ENCODE data around the gene MAZ. TPM values are rescaled to one million over a fixed set of nuclear protein-coding genes. Genes with fewer than 3 reads are reported as not detected.
A peak's percentile ranks its signal among the peaks of the same experiment; 100 is the strongest.

MAZ gene
- total and polyA plus RNA-seq, 4 donors = 94.9 to 170 (median 136) TPM

GRCh38 chr16:29819506-29819905, 13.2 kb downstream of the MAZ start:
- Histone ChIP-seq H3K4me3 (no peak overlapping the region), H3K9ac (ENCODE audit: insufficient read depth in 1 of 2, low read length in 2 of 2) (peak overlapping the region in 1 of 2 donors; percentile 5), H3K4me1 (ENCODE audit: control insufficient read depth in 5 of 5, insufficient read depth in 5 of 5, low read length in 5 of 5) (peaks cover 0 to 45% (median 20%) of the 10 kb centered on the region in 5 donors), H3K36me3 (ENCODE audit: control insufficient read depth in 4 of 4, insufficient read depth in 4 of 4, low read length in 4 of 4) (peaks cover 0 to 16% (median 9%) of the 10 kb centered on the region in 4 donors), H3K27ac (ENCODE audit: low read depth in 1 of 2, low read length in 1 of 2) (peak overlapping the region in 1 of 2 donors; percentile 20), H3K9me3 (ENCODE audit: control insufficient read depth in 4 of 4, insufficient read depth in 3 of 4, low read length in 3 of 4) (no peaks in the 10 kb centered on the region), H3K27me3 (ENCODE audit: control insufficient read depth in 3 of 3, insufficient read depth in 3 of 3, low read length in 2 of 3) (no peaks in the 10 kb centered on the region)
- no peak for DNase-seq
- no peak for TF ChIP-seq CTCF (IDR thresholded peaks at IDR 0.05; ENCODE audit: control extremely low read depth, extremely low read depth)
- WGBS, 2 donors = 71 to 80% methylated on average over 15 of the region's 15 CpGs
- no peak for ATAC-seq (ENCODE audit: insufficient read depth, low FRiP score)

- H3K36me3 ChIP-seq (ENCODE audit: control insufficient read depth in 4 of 4, insufficient read depth in 4 of 4, low read length in 4 of 4) = peaks cover 0 to 16% (median 9%) of the 10 kb centered on the region in 4 donors
- peak within 1 kb of the TSS; percentile 80 for H3K4me3 ChIP-seq
- H3K27ac ChIP-seq (ENCODE audit: low read depth in 1 of 2, low read length in 1 of 2) = peak within 1 kb of the TSS; percentile 66 to 81
- ATAC-seq (ENCODE audit: insufficient read depth, low FRiP score) (no peak), DNase-seq (peak in 1 of 3 donors; percentile 50)
- peak within 1 kb of the TSS in 1 of 2 donors; percentile 67 for H3K9ac ChIP-seq (ENCODE audit: insufficient read depth in 1 of 2, low read length in 2 of 2)
- H3K4me1 ChIP-seq (ENCODE audit: control insufficient read depth in 5 of 5, insufficient read depth in 5 of 5, low read length in 5 of 5) = peaks cover 5 to 42% (median 18%) of the 10 kb centered on the region in 5 donors
- no peaks in the 10 kb centered on the region for H3K27me3 ChIP-seq (ENCODE audit: control insufficient read depth in 3 of 3, insufficient read depth in 3 of 3, low read length in 2 of 3)
- no peaks in the 10 kb centered on the region for H3K9me3 ChIP-seq (ENCODE audit: control insufficient read depth in 4 of 4, insufficient read depth in 3 of 4, low read length in 3 of 4)
- 0% methylated on average over 4 of the region's 4 CpGs for WGBS, 2 donors
- TF ChIP-seq CTCF (IDR thresholded peaks at IDR 0.05; ENCODE audit: control extremely low read depth, extremely low read depth) = no peak
Observed at GRCh38 chr16:29820271-29820701, 14.0 kb downstream of the MAZ start, which contains the start of gene MVP. Gene MVP (plus strand): TSS chr16:29820462. CDS start chr16:29830550, 10,088 bp downstream.

GRCh38 chr16:29820730-29821642, 14.7 kb downstream of the MAZ start:
- ATAC-seq (ENCODE audit: insufficient read depth, low FRiP score) (peak; percentile 31), DNase-seq (no peak)
- 18 to 39% methylated on average over 11 of the region's 11 CpGs for WGBS, 2 donors

More at GRCh38 chr16:29820730-29821642, 14.7 kb downstream of the MAZ start:
- H3K27ac ChIP-seq (ENCODE audit: low read depth in 1 of 2, low read length in 1 of 2) = peak overlapping the region; percentile 66 to 81
- H3K4me1 ChIP-seq (ENCODE audit: control insufficient read depth in 5 of 5, insufficient read depth in 5 of 5, low read length in 5 of 5) = peaks cover 5 to 40% (median 19%) of the 10 kb centered on the region in 5 donors
- H3K36me3 ChIP-seq (ENCODE audit: control insufficient read depth in 4 of 4, insufficient read depth in 4 of 4, low read length in 4 of 4) = peaks cover 0 to 16% (median 11%) of the 10 kb centered on the region in 4 donors
- no peak for TF ChIP-seq CTCF (IDR thresholded peaks at IDR 0.05; ENCODE audit: control extremely low read depth, extremely low read depth)
- H3K9me3 ChIP-seq (ENCODE audit: control insufficient read depth in 4 of 4, insufficient read depth in 3 of 4, low read length in 3 of 4) = no peaks in the 10 kb centered on the region
- H3K9ac ChIP-seq (ENCODE audit: insufficient read depth in 1 of 2, low read length in 2 of 2) = peak overlapping the region in 1 of 2 donors; percentile 67
- peak overlapping the region; percentile 80 for H3K4me3 ChIP-seq
- H3K27me3 ChIP-seq (ENCODE audit: control insufficient read depth in 3 of 3, insufficient read depth in 3 of 3, low read length in 2 of 3) = no peaks in the 10 kb centered on the region

Data from lung (tissue), 12 donors.